Mesendoderm (in vitro differentiated cells): ENCODE results near the gene IER3.
"Not testable (repeated sequence)": the region's sequence is repeated elsewhere in the genome, so short reads cannot be mapped to it uniquely, and the experiment has no call there.

Experiments
- DNase-seq: peaks from one replicate; pipeline ENCODE4 v3.0.0; 2013
- H2AK5ac ChIP-seq: 2 replicates; pipeline ENCODE4 v1.6.1; 2013; ENCODE audit warnings: low read length, inconsistent platforms
- H2BK120ac ChIP-seq: 2 replicates; pipeline ENCODE4 v1.6.1; 2013; ENCODE audit warnings: low read depth, mild to moderate bottlenecking, low read length, moderate library complexity, mixed read lengths
- H2BK15ac ChIP-seq: replicated peaks from 2 replicates; pipeline ENCODE4 v1.6.1; 2013; ENCODE audit warnings: low read depth, mild to moderate bottlenecking, moderate library complexity
- H2BK5ac ChIP-seq: 2 replicates; pipeline ENCODE4 v1.6.1; 2013; ENCODE audit warnings: low read length, inconsistent platforms
- H3K18ac ChIP-seq: 2 replicates; pipeline ENCODE4 v1.6.1; 2013; ENCODE audit warnings: mild to moderate bottlenecking, low read length, mixed read lengths
- H3K23ac ChIP-seq: one replicate; pipeline ENCODE4 v1.6.1; 2013; ENCODE audit warnings: low read length
- H3K27ac ChIP-seq: 2 replicates; pipeline ENCODE4 v1.5.1; 2013; ENCODE audit warnings: low read depth, mild to moderate bottlenecking, inconsistent platforms, low read length, moderate library complexity
- H3K27me3 ChIP-seq: 2 replicates; pipeline ENCODE4 v1.6.1; 2013; ENCODE audit warnings: low read length, control low read depth, mild to moderate bottlenecking, inconsistent platforms; ENCODE audit not compliant: insufficient read depth, poor library complexity
- H3K36me3 ChIP-seq: 2 replicates; pipeline ENCODE4 v1.6.1; 2013; ENCODE audit warnings: low read length, inconsistent platforms; ENCODE audit not compliant: control insufficient read depth, insufficient read depth
- H3K4ac ChIP-seq: one replicate; pipeline ENCODE4 v1.6.1; 2013; ENCODE audit warnings: low read depth, mild to moderate bottlenecking, low read length, moderate library complexity
- H3K4me1 ChIP-seq: 2 replicates; pipeline ENCODE4 v1.6.1; 2013; ENCODE audit warnings: low read depth, low read length, inconsistent platforms; ENCODE audit not compliant: control insufficient read depth
- H3K4me2 ChIP-seq: 2 replicates; pipeline ENCODE4 v1.6.1; 2013; ENCODE audit warnings: low read length
- H3K4me3 ChIP-seq: 2 replicates; pipeline ENCODE4 v1.5.1; 2013; ENCODE audit warnings: mild to moderate bottlenecking, low read length
- H3K56ac ChIP-seq: one replicate; pipeline ENCODE4 v1.6.1; 2013; ENCODE audit warnings: low read length
- H3K79me1 ChIP-seq: 2 replicates; pipeline ENCODE4 v1.6.1; 2013; ENCODE audit warnings: low read length, inconsistent platforms
- H3K79me2 ChIP-seq: 2 replicates; pipeline ENCODE4 v1.6.1; 2013; ENCODE audit warnings: mild to moderate bottlenecking, low read length; ENCODE audit not compliant: control insufficient read depth, insufficient read depth
- H3K9ac ChIP-seq: 2 replicates; pipeline ENCODE4 v1.6.1; 2013; ENCODE audit warnings: low read length, inconsistent platforms
- H4K5ac ChIP-seq: one replicate; pipeline ENCODE4 v1.6.1; 2013; ENCODE audit warnings: low read length
- H4K8ac ChIP-seq: one replicate; pipeline ENCODE4 v1.6.1; 2013; ENCODE audit warnings: low read depth, mild to moderate bottlenecking, control low read depth, low read length, moderate library complexity
- WGBS: extraction: QIAGEN DNeasy Blood & Tissue Kit; methylation state at CpG from one replicate; pipeline ENCODE4 v1.1.7; 2013; ENCODE audit warnings: low lambda C conversion rate, missing lambda C conversion rate; ENCODE audit not compliant: insufficient coverage; ENCODE audit errors: extremely low coverage; 5-methylcytosine and 5-hydroxymethylcytosine counted together

Gene IER3

DNA sequence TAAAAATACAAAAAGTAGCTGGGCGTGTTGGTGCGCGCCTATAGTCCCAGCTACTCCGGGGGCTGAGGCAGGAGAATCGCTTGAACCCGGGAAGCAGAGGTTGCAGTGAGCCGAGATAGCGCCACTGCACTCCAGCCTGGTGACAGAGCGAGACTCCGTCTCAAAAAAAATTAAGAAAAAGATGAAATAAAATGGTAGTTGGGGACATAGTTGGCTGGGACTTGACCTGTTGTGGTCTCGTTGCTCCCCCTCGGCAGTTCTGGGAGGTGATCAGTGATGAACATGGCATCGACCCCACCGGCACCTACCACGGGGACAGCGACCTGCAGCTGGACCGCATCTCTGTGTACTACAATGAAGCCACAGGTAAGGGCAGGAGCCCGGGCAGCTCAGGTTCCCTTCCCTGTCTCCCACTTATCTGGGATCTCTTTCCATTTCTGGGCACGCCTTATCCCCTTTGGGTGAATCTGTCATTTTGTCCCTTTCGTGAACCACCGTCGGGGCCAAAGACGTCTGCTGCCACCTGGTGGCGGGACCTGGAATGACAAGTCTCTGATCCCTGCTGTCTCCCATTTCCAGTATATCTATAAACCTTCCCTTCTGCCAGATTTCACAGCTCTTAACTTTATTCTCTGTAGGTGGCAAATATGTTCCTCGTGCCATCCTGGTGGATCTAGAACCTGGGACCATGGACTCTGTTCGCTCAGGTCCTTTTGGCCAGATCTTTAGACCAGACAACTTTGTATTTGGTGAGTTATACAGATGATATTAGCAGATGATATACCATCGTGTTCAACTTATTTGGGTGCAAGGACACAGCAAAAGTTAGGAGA, 21.9 kb downstream of the IER3 start:
- Histone ChIP-seq H3K56ac (peak overlapping the region; percentile 98), H2BK120ac (no peak overlapping the region), H3K4me1 (no peaks in the 10 kb centered on the region), H2BK15ac (no peak overlapping the region), H4K5ac (no peak overlapping the region), H3K27ac (peak overlapping the region; percentile 25), H3K79me2 (peaks cover 37% of the 10 kb centered on the region), H3K9ac (peak overlapping the region; percentile 99), H4K8ac (no peak overlapping the region), H3K18ac (no peak overlapping the region), H2BK5ac (no peak overlapping the region), H2AK5ac (no peak overlapping the region), H3K4me2 (peak overlapping the region; percentile 78), H3K4me3 (peak overlapping the region; percentile 95), H3K36me3 (peaks cover 19% of the 10 kb centered on the region), H3K23ac (no peak overlapping the region), H3K79me1 (no peaks in the 10 kb centered on the region), H3K4ac (no peak overlapping the region), H3K27me3 (no peaks in the 10 kb centered on the region)
- DNase-seq = peak; percentile 80
- no CpG with 5 or more reads among the region's 27 CpGs for WGBS

DNA sequence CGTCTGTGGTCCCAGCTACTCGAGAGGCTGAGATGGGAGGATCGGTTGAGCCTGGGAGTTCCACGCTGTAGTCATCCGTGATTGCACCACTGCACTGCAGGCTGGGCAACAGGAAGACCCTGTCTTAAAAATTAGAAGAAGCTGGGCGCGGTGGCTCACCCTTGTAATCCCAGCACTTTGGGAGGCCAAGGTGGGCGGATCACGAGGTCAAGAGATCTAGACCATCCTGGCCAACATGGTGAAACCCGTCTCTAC, 22.4 kb downstream of the IER3 start:
- Histone ChIP-seq H3K18ac (peak overlapping the region; percentile 97), H3K23ac (peak overlapping the region; percentile 29), H3K4me3 (peak overlapping the region; percentile 95), H3K36me3 (peaks cover 19% of the 10 kb centered on the region), H3K9ac (peak overlapping the region; percentile 99), H2BK120ac (peak overlapping the region; percentile 0), H3K56ac (peak overlapping the region; percentile 98), H3K79me2 (peaks cover 37% of the 10 kb centered on the region), H3K4me2 (peak overlapping the region; percentile 53), H3K27ac (peak overlapping the region; percentile 88), H3K4ac (peak overlapping the region; percentile 99)
- not testable (repeated sequence) for H3K79me1 ChIP-seq, H4K5ac ChIP-seq, H3K27me3 ChIP-seq, H3K4me1 ChIP-seq, H2BK5ac ChIP-seq, H4K8ac ChIP-seq, H2AK5ac ChIP-seq, H2BK15ac ChIP-seq, DNase-seq
- WGBS = no CpG with 5 or more reads among the region's 10 CpGs

DNA sequence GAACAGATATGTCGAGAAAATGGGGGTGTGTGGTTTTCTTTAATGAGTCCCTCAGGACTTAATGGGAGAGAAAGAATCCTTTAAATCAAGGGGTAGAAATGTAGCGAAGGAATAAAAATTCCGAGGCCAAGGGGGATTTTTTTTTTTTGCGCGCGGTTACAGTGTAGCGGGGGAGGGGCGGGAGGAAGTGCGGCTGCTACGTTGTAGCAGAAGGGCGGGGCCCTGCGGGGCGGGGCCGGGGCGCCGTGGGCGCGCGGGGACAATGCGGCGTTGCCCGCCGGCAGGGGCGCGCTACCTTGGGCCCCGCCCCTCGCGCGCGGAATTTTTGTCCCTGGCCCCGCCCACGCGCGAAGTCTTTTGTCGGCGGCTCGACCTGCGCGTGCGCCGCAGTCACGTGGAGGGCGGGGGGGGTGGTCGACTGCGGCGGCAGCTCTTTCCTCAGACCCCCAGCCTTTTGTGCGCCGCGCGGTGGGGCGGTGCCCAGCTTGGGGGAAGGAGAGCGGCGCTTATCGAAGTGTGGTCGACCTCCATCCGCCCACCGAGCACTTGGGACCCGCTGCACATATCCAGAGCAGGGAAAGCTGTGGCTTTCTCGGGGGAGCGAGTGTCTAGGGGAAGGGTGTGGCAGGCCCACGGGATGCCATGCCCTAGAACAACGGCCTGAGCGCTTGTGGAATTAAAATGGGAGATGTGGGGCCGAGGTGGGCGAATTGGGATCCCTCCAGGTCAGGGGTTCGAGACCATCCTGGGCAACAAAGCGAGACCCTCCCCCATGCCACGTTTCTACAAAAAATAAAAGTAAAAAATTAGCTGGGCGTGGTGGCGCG, 22.9 kb downstream of the IER3 start:
- Histone ChIP-seq H3K56ac (peak overlapping the region; percentile 98), H2BK5ac (peak overlapping the region; percentile 73), H4K5ac (no peak overlapping the region), H2BK120ac (peak overlapping the region; percentile 29), H3K18ac (peak overlapping the region; percentile 97), H3K4me2 (peak overlapping the region; percentile 53), H2AK5ac (peak overlapping the region; percentile 27), H3K27ac (peak overlapping the region; percentile 90), H2BK15ac (no peak overlapping the region), H3K4me1 (peaks cover under 1% of the 10 kb centered on the region), H3K4me3 (peak overlapping the region; percentile 95), H3K23ac (peak overlapping the region; percentile 85), H3K4ac (peak overlapping the region; percentile 99), H3K79me2 (peaks cover 40% of the 10 kb centered on the region), H3K27me3 (no peaks in the 10 kb centered on the region), H4K8ac (peak overlapping the region; percentile 67), H3K36me3 (peaks cover 19% of the 10 kb centered on the region), H3K9ac (peak overlapping the region; percentile 99), H3K79me1 (peaks cover 1% of the 10 kb centered on the region)
- DNase-seq = peak; percentile 92
- no CpG with 5 or more reads among the region's 71 CpGs for WGBS

DNA sequence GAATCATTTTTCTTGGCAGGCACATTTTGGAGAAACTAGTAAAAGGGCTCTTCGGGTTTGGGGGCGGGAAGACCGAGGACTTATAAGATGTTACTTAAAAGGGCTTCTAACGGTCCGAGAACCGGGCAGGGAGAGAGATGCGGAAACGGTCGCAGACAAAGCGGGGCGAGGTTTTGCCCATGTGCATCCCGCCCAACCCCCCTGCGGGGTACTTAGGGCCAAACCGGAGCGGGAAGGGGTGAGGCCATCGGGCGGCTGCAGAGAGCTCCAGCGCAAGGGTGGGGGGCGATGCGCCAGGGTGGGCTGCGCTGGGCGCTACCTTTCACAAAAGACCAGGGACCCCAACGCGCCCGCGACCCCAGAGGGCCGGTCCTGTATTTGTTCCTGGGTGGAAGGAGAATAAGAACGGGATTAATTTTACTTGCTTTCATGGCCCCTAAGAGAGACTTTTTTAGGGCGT, 23.6 kb downstream of the IER3 start:
- peak overlapping the region; percentile 86 for H3K4ac ChIP-seq
- DNase-seq = peak; percentile 81
- no peak overlapping the region for H4K5ac ChIP-seq
- peak overlapping the region; percentile 73 for H2BK5ac ChIP-seq
- H3K18ac ChIP-seq = peak overlapping the region; percentile 96
- WGBS = no CpG with 5 or more reads among the region's 29 CpGs
- peak overlapping the region; percentile 90 for H3K27ac ChIP-seq
- peaks cover 19% of the 10 kb centered on the region for H3K36me3 ChIP-seq
- peaks cover 41% of the 10 kb centered on the region for H3K79me2 ChIP-seq
- H3K27me3 ChIP-seq = no peaks in the 10 kb centered on the region
- peaks cover 2% of the 10 kb centered on the region for H3K79me1 ChIP-seq
- peaks cover 2% of the 10 kb centered on the region for H3K4me1 ChIP-seq
- peak overlapping the region; percentile 67 for H4K8ac ChIP-seq
- H3K56ac ChIP-seq = peak overlapping the region; percentile 96
- H2BK15ac ChIP-seq = no peak overlapping the region
- H3K23ac ChIP-seq = peak overlapping the region; percentile 49
- H3K9ac ChIP-seq = peak overlapping the region; percentile 98
- no peak overlapping the region for H3K4me2 ChIP-seq
- H2AK5ac ChIP-seq = no peak overlapping the region
- H2BK120ac ChIP-seq = peak overlapping the region; percentile 34
- peak overlapping the region; percentile 95 for H3K4me3 ChIP-seq

DNA sequence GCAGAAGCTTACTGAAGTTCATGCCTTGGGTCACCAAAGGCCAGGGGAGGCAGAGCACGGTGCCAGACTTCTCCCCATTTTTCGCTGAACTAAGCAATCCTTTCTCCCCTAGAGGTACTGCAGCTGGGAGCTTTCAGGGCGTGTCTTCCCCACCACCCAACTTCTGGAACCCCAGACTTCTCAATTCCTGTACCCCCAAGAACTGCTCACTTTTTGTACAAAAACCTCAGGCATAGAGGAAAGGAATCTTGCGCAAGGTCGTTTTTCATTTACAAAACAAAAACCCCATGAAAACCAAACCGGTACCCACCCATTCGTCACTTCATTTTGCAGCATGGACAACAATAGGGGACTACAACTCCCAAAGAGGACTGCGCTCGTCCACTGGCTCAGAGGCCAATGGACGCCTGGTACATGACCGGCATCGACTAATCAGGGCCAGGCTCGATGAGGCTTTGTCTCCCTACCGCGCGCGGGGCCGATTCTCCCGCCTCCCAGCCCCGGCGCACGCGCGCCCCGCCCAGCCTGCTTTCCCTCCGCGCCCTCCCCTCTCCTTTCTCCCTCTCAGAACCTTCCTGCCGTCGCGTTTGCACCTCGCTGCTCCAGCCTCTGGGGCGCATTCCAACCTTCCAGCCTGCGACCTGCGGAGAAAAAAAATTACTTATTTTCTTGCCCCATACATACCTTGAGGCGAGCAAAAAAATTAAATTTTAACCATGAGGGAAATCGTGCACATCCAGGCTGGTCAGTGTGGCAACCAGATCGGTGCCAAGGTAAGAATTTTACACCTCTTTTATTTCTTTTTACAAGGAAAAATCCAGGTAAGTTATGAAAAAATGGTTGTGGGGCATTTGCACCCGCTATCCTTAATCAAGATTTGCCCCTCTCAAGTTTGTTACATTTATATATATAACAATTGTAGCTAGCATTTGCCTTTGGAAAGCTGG, 24.3 kb downstream of the IER3 start, which contains the start of gene TUBB:
Gene TUBB (plus strand): TSS at position 562 of the 947 bp plus-strand sequence. CDS start 155 bp downstream, at position 717.
- Histone ChIP-seq H3K9ac (peak within 1 kb of the TSS; percentile 98), H2BK15ac (no peak within 1 kb of the TSS), H2BK120ac (peak within 1 kb of the TSS; percentile 63), H3K4ac (peak within 1 kb of the TSS; percentile 96), H3K27ac (peak within 1 kb of the TSS; percentile 93), H3K4me2 (peak within 1 kb of the TSS; percentile 89), H3K4me1 (peaks cover 2% of the 10 kb centered on the region), H3K18ac (peak within 1 kb of the TSS; percentile 96), H3K79me1 (peaks cover 2% of the 10 kb centered on the region), H3K56ac (peak within 1 kb of the TSS; percentile 96), H3K23ac (peak within 1 kb of the TSS; percentile 49), H4K5ac (peak within 1 kb of the TSS; percentile 36), H2BK5ac (peak within 1 kb of the TSS; percentile 73), H3K27me3 (no peaks in the 10 kb centered on the region), H4K8ac (peak within 1 kb of the TSS; percentile 67), H2AK5ac (peak within 1 kb of the TSS; percentile 72), H3K36me3 (peaks cover 19% of the 10 kb centered on the region), H3K79me2 (peaks cover 41% of the 10 kb centered on the region), H3K4me3 (peak within 1 kb of the TSS; percentile 95)
- WGBS = no CpG with 5 or more reads among the region's 38 CpGs
- peak; percentile 100 for DNase-seq
